HG03060 (cell line): Measurements from ENCODE around the gene PPP1R2.
"Not testable (repeated sequence)": the region's sequence is repeated elsewhere in the genome, so short reads cannot be mapped to it uniquely, and the experiment has no call there.

Experiments used
- ATAC-seq: cut with Tn5 transposase; IDR thresholded peaks from one replicate; pipeline ENCODE4 v1.9.1; 2021; ENCODE audit warnings: low read depth, moderate number of reproducible peaks; ENCODE audit not compliant: unreplicated experiment

The PPP1R2 gene

GRCh38 chr3:195540511-195540910 lies 2.6 kb downstream of the PPP1R2 start:
- no peak for ATAC-seq

DNA sequence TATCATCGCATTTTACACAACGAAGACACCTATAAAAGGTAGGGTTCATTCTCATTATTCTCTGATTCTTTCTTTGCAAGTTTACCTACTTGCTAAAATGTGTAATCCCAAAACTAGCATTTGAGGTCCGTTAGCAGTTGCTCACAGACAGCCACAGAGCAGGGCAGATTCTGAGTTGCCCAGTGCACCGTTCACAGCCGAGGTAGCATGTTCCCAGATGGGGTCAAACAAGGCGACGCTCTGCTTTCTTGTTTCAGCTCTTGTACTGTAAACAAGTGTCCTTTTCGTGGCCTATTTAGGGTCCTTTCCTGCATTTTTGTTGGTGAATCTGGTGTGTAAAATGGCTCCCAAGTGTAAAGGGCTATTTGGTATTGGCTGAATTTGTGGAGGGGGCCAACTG lies 3.1 kb downstream of the PPP1R2 start:
- ATAC-seq: no peak

DNA sequence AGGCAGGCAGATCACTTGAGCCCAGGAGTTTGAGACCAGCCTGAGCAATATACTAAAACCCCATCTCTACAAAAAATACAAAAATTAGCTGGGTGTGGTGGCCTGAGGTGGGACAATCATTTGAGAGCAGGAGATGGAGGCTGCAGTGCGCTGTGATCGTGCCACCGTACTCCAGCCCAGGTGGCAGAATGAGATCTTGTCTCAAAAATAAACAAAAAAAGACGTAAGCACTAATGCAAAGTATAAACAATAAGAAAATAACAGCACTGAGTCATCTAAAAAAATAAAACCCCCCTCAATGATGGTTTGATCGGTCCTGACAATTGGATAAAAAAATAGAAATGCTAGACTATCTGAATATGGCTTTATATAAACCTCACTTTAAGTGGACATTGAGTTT lies 3.6 kb downstream of the PPP1R2 start:
- ATAC-seq: no peak

DNA sequence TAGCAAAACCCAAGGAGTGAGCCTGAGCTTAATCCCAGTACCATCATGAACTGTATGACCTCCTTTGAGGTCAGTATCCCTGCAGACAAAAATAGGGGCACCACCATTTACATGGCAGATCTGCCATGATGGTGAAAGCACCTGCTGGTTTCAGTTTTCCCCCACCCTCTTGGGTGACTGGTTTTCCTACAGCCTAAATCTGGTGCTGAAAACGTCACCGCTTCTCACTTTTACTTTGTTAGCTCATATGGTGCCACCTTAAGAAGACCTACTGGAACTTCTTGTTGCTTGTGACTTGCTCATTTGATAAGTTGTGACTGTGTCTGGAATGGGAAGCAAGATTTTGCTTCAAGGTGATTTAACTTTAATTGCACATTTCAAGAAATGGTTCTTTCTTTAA lies 5.1 kb downstream of the PPP1R2 start:
- ATAC-seq: no peak

- no peak for ATAC-seq
Measured at GRCh38 chr3:195535293-195535692, 7.8 kb downstream of the PPP1R2 start.

DNA sequence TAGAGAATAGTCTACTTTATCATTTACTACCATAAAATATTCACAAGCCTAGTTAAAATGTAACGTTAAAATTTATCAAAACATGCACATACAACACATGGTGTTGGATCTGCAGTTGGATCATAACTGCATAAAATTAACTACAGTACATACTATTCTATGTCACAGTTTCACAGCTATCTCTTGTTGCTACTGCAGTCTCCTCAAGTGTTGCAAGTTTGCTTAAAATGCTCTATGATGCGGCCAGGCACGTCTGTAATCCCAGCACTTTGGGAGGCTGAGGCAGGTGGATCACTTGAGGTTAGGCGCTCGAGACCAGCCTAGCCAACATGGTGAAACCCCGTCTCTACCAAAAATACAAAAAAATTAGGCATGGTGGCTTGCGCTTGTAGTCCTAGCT lies 10.3 kb downstream of the PPP1R2 start:
- no peak for ATAC-seq

GRCh38 chr3:195532345-195532744 lies 10.8 kb downstream of the PPP1R2 start:
- ATAC-seq: no peak

GRCh38 chr3:195531683-195532082 lies 11.4 kb downstream of the PPP1R2 start:
- ATAC-seq: no peak

GRCh38 chr3:195526492-195526891 lies 16.6 kb downstream of the PPP1R2 start:
- no peak for ATAC-seq

- ATAC-seq: no peak
Measured at GRCh38 chr3:195524171-195524896, 18.8 kb downstream of the PPP1R2 start.

DNA sequence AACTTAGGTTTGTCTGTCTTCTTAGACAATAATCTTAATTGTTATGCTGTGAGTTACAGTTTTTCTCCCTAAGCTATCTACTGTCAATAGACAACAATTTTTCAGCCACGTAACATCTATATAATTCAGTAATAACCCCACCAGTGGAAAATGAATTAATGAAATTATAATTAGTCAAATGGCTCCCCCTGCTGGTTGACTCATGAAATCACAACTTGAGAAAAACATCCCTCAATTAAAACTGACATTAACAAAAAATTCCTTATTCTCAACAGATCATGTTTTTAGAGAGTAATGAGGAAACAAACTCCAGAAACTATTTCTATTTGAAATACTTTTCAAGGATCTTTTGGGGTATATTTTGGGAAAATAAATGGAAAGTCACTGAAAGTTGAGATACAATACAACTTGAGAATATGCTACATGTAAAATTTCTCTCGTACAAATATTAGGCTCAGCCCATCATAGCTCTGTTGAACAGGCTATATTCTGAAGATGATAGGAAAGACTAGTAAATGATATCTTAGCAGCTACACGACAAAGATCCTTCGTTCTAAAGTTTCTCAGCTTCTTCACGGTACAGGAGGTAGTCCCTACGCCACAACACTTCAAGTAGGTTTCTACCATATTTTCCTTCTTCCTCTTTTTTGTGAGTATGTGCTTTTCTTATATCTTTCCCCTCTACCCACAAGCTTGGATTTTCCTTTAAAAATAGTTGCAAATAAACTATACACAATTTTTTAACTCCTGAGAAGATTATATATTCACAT lies 20.7 kb downstream of the PPP1R2 start:
- ATAC-seq: no peak

DNA sequence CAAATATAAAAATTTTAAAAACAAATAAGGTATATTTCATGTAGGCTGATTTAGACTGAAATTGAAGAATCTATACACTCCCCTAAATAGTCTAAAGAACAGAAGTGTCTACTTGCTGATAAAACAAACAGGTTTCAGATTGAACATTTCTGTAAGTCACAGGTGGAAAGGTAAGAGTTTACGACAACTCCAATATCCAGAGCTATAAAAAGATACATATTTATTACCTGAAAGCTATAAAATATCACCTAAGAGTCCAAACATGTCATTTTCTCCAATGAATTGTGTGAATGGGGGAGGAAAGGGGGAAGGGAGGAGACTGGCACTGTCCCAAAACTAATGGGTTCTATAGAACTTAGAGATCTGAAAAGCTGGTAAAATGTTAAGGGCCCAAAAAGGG lies 26.1 kb downstream of the PPP1R2 start:
- ATAC-seq: no peak

- not testable (repeated sequence) for ATAC-seq
Measured at GRCh38 chr3:195514610-195515235, 28.4 kb downstream of the PPP1R2 start.

- no peak for ATAC-seq
Measured at GRCh38 chr3:195512798-195513345, 30.3 kb downstream of the PPP1R2 start.

DNA sequence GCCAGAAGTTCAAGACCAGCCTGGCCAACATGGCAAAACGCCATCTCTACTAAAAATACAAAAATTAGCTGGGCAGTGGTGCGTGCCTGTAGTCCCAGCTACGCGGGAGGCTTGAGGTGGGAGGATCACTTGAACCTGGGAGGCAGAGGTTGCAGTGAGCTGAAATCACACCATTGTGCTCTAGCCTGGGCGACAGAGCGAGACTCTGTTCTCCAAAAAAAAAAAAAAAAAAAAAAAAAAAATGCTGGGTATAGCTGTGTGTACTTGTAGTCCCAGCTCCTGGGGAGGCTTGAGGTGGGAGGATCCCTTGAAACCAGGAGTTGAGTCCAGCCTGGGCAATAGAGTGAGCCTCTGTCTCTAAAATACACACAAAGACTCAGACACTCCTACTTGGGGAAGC lies 32.0 kb downstream of the PPP1R2 start:
- ATAC-seq: no peak

- ATAC-seq: no peak
Measured at GRCh38 chr3:195508185-195508584, 34.9 kb downstream of the PPP1R2 start.

- ATAC-seq: no peak
Measured at GRCh38 chr3:195475614-195476013, 67.5 kb downstream of the PPP1R2 start.

DNA sequence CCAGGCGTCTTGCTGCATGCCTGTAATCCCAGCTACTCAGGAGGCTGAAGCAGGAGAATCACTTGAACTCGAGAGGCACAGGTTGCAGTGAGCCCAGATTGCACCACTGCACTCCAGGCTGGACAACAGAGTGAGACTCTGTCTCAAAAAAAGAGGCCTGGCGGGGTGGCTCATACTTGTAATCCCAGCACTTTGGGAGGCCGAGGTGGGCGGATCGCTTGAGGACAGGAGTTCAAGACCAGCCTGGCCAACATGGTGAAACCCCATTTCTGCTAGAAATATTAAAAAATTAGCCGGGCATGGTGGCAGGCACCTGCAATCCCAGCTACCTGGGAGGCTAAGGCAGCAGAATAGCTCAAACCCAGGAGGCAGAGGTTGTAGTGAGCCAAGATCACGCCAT lies 68.0 kb downstream of the PPP1R2 start:
- not testable (repeated sequence) for ATAC-seq

DNA sequence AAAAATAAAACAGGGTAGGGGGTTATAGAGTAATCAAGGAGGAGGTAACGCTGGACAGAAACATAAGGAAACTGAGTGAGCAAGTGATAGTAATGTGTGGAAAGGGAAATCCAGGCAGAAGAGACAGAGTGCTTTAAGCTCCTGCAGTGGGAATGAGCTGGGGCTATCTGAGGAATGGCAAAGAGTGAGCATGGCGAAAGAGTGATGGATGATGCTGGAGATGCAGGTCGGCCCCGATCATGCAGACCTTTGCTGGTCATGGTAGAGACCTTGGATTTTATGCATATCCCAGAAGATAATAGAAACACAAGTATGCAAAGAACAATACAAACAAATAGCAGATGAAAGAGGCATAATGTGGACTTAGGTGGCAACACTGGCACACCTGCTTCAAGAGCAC lies 74.3 kb downstream of the PPP1R2 start:
- no peak for ATAC-seq

- no peak for ATAC-seq
Measured at GRCh38 chr3:195468391-195468776, 74.7 kb downstream of the PPP1R2 start.

DNA sequence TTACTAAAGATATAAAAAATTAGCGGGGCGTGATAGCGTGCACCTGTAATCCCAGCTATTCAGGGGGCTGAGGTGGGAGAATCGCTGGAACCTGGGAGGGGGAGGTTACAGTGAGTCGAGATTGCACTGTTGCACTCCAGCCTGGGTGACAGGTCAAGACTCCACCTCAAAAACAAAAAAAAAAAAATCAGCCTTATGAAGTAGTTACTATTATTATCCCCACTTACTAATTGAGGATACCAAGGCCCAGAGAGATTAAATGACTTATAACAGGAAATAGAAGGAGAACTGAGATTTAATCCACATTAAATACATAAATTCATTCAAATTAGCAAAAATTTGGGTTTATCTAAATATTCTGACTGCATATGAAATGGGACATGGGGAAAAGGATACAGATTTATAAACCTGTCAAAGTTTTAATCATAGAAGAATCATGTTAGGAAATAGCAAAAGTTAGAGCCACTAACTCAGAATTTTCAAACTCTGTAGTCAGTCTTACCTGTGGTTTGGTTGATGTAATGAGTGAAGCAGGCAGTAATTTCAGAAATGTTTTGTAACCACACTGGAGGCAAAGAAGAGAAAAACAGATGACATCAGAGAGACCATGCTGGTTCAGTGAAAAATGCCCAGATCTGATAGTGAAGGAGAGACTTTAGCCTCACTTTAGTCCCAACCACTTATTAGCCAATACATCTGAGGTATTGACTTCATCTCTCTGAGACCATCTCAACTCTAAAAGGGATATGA lies 75.3 kb downstream of the PPP1R2 start:
- no peak for ATAC-seq
